Esophagus muscularis mucosa (tissue), 4 donors: ENCODE data around the gene AGTPBP1. TPM values are rescaled to one million over a fixed set of nuclear protein-coding genes. Genes with fewer than 3 reads are reported as not detected.

ENCODE experiments used
- DNase-seq: peaks from one replicate; pipeline ENCODE4 v3.0.0-alpha.2; 2017; ENCODE audit errors: extremely low spot score
- H3K27ac ChIP-seq, 4 donors: fragments of 200-600 bp; sonication (generic); replicated peaks in 1 of 4; 1 replicate in 3 of 4; 2 replicates in 1 of 4; pipeline ENCODE4 v1.5.1; 2016 to 2019; ENCODE audit warnings: mild to moderate bottlenecking in 1 of 4
- H3K27me3 ChIP-seq, 4 donors: fragments of 200-600 bp; sonication (generic); one replicate each; pipeline versions ENCODE4 v1.5.1 to v1.6.0; 2016 to 2019
- H3K36me3 ChIP-seq, 4 donors: fragments of 200-600 bp; sonication (generic); one replicate each; pipeline ENCODE4 v1.5.1; 2016 to 2019
- H3K4me1 ChIP-seq, 4 donors: fragments of 200-600 bp; sonication (generic); one replicate each; pipeline ENCODE4 v1.5.1; 2016 to 2019
- H3K4me3 ChIP-seq, 4 donors: fragments of 200-600 bp; sonication (generic); 1 replicate in 2 of 4; 2 replicates in 2 of 4; pipeline ENCODE4 v1.5.1; 2016 to 2019; ENCODE audit warnings: mild to moderate bottlenecking in 4 of 4, moderate library complexity in 1 of 4
- H3K9me3 ChIP-seq, 4 donors: fragments of 200-600 bp; sonication (generic); 1 replicate in 3 of 4; 2 replicates in 1 of 4; pipeline ENCODE4 v1.5.1; 2016 to 2019
- CTCF ChIP-seq, 3 experiments: fragments of 200-600 bp in 2 of 3; fragments of 450-650 bp in 1 of 3; sonication (generic) in 2 of 3; IDR thresholded peaks; one replicate each; pipeline ENCODE4 v1.5.1; 2017 to 2019; ENCODE audit warnings: antibody characterized with exemption in 3 of 3, mild to moderate bottlenecking in 2 of 3, moderate library complexity in 1 of 3
- EP300 ChIP-seq: sonication (generic); formaldehyde crosslinking; IDR thresholded peaks from one replicate; pipeline ENCODE4 v1.6.1; 2017; ENCODE audit warnings: antibody characterized with exemption
- POLR2A ChIP-seq: fragments of 450-650 bp; IDR thresholded peaks from one replicate; pipeline ENCODE4 v1.6.1; 2017; ENCODE audit warnings: antibody characterized with exemption, moderate library complexity, mild to moderate bottlenecking, low read depth
- POLR2AphosphoS5 ChIP-seq, 2 donors: sonication (generic); formaldehyde crosslinking; IDR thresholded peaks; one replicate each; pipeline ENCODE4 v1.6.1; 2017; ENCODE audit warnings: antibody characterized with exemption in 2 of 2
- WGBS: methylation state at CpG from one replicate; pipeline ENCODE4 v1.1.5; 2018; 5-methylcytosine and 5-hydroxymethylcytosine counted together
- intact Hi-C: fragments of 100-400 bp; cut with DNase I; formaldehyde crosslinking; loops from one replicate; pipeline ENCODE4 v1.15.1; 2023
- total RNA-seq, 4 donors: library from RNA; depleted of rRNA; stranded (reverse); fragments of >200 nt; gene quantifications; one replicate each; pipeline versions ENCODE4 v1.1.0 to v1.2.1, GENCODE V29; 2016

Gene AGTPBP1
- total RNA-seq, 4 donors from 2014 or later = 15.9 to 25.3 (median 24.1) TPM

GRCh38 chr9:85717220-85717619 lies 24.5 kb downstream of the AGTPBP1 start:
- intact Hi-C loops = no loop called here
- no peaks in the 10 kb centered on the region for H3K36me3 ChIP-seq
- 86% methylated on average over 6 of the region's 6 CpGs for WGBS

GRCh38 chr9:85716031-85716877 lies 25.5 kb downstream of the AGTPBP1 start:
- no peaks in the 10 kb centered on the region for H3K36me3 ChIP-seq
- no peak overlapping the region for H3K27ac ChIP-seq
- no peaks in the 10 kb centered on the region for H3K27me3 ChIP-seq
- 78% methylated on average over 5 of the region's 5 CpGs for WGBS
- intact Hi-C loops = no loop called here
- H3K4me3 ChIP-seq = no peak overlapping the region
- no peak for TF ChIP-seq CTCF (IDR thresholded peaks at IDR 0.05)
- no peak for TF ChIP-seq POLR2A
- TF ChIP-seq EP300 = no peak
- TF ChIP-seq POLR2AphosphoS5 (IDR thresholded peaks at IDR 0.05) = no peak
- no peak for DNase-seq
- no peaks in the 10 kb centered on the region for H3K9me3 ChIP-seq
- no peaks in the 10 kb centered on the region for H3K4me1 ChIP-seq

More at GRCh38 chr9:85717220-85717619, 24.5 kb downstream of the AGTPBP1 start:
- Histone ChIP-seq H3K4me3 (no peak overlapping the region), H3K4me1 (no peaks in the 10 kb centered on the region), H3K27ac (no peak overlapping the region), H3K9me3 (no peaks in the 10 kb centered on the region), H3K27me3 (no peaks in the 10 kb centered on the region)
- no peak for TF ChIP-seq POLR2A
- no peak for TF ChIP-seq EP300
- no peak for TF ChIP-seq POLR2AphosphoS5 (IDR thresholded peaks at IDR 0.05)
- no peak for TF ChIP-seq CTCF (IDR thresholded peaks at IDR 0.05)
- DNase-seq = no peak

- DNase-seq = no peak
- H3K27ac ChIP-seq = no peak overlapping the region
- no peaks in the 10 kb centered on the region for H3K27me3 ChIP-seq
- WGBS = 63% methylated on average over 2 of the region's 2 CpGs
- H3K4me1 ChIP-seq = no peaks in the 10 kb centered on the region
- H3K4me3 ChIP-seq = no peak overlapping the region
- no peaks in the 10 kb centered on the region for H3K36me3 ChIP-seq
- intact Hi-C loops = no loop called here
- TF ChIP-seq POLR2A = no peak
- no peak for TF ChIP-seq EP300
- TF ChIP-seq CTCF (IDR thresholded peaks at IDR 0.05) = no peak
- TF ChIP-seq POLR2AphosphoS5 (IDR thresholded peaks at IDR 0.05) = no peak
- no peaks in the 10 kb centered on the region for H3K9me3 ChIP-seq
These were observed 26.2 kb downstream of the AGTPBP1 start for GRCh38 chr9:85715587-85715986.

- TF ChIP-seq POLR2A = no peak
- TF ChIP-seq POLR2AphosphoS5 (IDR thresholded peaks at IDR 0.05) = no peak
- TF ChIP-seq CTCF (IDR thresholded peaks at IDR 0.05) = no peak
- TF ChIP-seq EP300 = no peak
- intact Hi-C loops = no loop called here
- Histone ChIP-seq H3K9me3 (peaks cover 0 to 5% (median 0%) of the 10 kb centered on the region in 4 donors), H3K27ac (no peak overlapping the region), H3K27me3 (no peaks in the 10 kb centered on the region), H3K4me1 (no peaks in the 10 kb centered on the region), H3K36me3 (no peaks in the 10 kb centered on the region), H3K4me3 (no peak overlapping the region)
- WGBS = 81% methylated on average over 2 of the region's 2 CpGs
- no peak for DNase-seq
These were observed 27.9 kb downstream of the AGTPBP1 start for GRCh38 chr9:85713897-85714296.
